GM19452 (cell line): Measurements from ENCODE around the gene GMFB.

Experiments
- ATAC-seq: cut with Tn5 transposase; IDR thresholded peaks from one replicate; pipeline ENCODE4 v1.9.1; 2021; ENCODE audit not compliant: unreplicated experiment

Gene GMFB

GRCh38 chr14:54493293-54493692, 4.5 kb upstream of the GMFB start:
- no peak for ATAC-seq

GRCh38 chr14:54490445-54491175, 1.8 kb upstream of the GMFB start:
- no peak for ATAC-seq

- ATAC-seq, result no peak
These were observed 1.1 kb upstream of the GMFB start for GRCh38 chr14:54489731-54490444.

DNA sequence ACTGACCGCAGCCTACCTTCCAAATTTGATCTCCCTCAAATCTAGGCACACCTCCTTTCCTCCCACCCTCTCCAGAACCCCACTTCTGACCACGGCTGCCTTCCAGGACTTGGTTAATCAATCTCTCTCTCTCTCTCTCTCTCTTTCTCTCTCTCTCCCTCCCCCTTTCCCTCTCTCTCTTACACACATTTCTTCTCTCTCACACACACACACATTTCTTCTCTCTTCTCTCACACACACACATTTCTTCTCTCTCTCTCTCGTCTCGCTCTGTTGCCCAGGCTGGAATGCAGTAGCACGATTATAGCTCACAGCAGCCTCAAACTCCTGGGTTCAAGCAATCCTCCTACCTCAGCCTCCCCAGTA, 521 bp upstream of the GMFB start:
- ATAC-seq, result no peak

DNA sequence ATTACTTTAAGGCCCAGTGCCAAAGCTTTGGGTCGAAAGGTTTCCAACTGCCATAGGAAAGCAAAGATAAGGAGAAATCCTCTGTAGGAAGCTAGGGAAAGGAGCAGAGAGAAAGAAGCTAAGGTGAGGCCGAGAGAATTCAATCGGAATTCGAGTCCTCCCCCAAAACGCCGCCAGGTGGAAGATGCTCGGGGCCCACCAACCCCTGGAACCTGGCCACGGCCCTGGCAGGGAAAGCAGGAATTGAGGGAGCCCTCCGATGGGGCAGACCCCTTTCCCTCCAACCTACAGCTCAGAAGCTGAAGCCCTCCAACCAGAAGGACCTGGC, 498 bp downstream of the GMFB start:
- peak; percentile 9 for ATAC-seq

DNA sequence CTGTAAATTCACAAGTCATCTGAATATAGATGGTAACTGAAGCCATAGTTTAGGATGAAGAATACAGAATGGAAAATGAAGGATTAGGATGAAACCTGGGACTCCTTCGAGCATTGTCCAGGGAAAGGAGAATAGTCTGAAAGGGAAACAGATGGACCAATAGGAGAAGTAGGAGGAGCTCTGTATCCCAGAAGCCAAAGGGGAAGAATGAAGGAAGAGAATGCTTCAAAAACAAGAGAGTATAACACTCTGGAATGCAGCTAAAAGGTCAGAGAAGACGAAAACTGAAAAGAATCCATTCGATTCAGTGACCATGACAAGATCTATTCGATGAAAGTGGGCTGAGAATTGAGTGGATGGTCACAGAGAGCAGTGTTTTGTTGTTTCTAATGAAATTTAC, 1.0 kb downstream of the GMFB start:
- ATAC-seq, result no peak

DNA sequence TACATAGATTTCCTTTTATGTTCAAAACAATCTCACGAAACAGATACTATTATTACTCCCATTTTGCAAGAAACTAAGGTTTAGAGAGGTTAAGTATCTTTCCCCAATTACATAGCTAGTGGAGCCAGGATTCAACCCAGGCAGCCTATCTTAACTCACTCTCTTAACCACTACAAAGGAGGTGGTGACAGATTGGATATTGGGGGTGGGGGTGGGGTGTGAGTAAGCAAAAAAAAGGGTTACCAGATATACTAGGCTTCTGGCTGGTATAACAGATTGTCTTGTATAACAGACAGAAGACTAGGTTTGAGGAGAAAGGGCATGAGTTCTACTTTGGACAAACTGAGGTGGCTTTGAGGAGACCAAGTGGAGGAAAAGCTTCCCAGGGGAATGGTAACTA, 2.1 kb downstream of the GMFB start:
- no peak for ATAC-seq

- ATAC-seq, result no peak
These were observed 4.9 kb downstream of the GMFB start for GRCh38 chr14:54483846-54484245.

DNA sequence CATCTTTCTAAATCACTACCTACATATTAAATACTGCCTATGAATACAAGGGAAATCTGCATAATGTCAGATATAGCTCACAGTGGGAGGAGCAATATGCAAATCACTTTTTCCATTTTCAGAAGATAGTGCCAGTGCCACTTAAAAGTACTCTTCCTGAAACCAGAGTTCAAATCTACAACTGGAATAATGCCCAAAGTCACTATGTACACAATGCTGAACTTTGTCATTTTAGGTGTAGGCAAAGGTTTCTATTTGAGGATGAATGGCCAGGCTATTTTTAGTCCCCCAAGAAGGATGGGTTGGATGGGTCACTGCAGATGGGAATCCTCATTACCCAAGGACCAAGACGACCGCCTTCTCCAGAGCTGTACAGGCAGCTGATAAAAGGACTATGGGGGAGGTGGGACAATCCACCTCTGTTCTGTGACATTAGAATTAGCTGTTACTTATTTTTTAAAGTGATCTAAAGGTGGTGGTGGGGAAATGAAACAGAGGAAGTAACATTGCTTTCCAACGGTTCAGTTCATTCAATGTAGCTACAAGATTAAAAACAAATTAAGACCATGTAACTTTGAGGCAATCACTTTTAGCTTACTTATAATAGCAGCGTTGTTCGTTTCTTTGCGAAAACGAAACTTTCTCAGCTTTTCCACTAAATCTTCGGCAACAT, 5.6 kb downstream of the GMFB start:
- no peak for ATAC-seq

DNA sequence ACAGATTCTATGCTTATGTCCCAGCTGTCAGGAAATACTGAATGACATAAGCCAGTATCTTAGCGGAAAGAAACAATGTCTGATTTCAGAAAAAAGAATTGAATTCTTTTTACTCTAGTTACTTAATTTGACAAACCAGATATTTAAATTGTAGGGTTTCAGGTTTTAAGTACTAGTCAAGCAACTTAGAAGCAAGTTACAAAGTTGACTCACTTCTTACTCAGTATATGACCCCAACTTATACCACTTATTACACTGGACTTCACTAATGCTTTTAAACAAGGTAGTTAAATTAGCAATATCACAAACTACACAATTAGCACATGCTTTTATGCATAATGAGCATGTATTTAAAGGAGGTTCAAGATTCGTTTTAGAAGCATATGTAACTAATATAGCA, 7.1 kb downstream of the GMFB start:
- ATAC-seq, result no peak

DNA sequence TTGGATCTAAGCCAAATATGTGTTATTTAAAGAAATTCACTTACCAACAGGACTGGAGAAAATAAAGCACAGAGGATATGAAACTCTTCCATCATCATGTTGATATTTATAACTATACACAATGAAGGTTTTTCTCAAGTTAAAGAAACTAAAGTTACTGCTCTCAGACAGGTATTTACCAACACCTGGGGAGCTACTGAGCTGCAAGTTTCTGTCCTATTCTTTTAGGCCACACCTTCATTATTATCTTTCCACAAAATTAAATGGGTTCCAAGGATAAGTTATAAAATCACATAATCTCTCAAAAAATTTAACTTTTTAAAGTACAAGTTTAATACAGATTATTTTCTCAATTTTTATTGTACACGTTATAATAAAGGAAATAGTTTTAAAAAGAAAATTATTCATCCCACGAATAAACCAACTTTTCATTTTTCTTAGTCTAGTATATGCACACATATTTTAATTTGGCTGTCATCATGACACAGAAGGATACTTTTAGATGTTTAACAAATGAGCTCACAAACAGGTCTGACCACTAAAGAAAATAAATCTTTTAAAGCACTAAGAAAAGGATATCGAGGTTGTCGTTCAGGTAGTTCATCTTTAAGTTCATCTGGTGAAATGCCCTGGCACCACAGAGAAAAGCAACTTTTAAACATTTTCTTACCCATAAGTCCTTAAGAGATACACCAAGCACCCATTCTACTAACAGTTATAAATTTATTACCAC, 7.8 kb downstream of the GMFB start:
- no peak for ATAC-seq

DNA sequence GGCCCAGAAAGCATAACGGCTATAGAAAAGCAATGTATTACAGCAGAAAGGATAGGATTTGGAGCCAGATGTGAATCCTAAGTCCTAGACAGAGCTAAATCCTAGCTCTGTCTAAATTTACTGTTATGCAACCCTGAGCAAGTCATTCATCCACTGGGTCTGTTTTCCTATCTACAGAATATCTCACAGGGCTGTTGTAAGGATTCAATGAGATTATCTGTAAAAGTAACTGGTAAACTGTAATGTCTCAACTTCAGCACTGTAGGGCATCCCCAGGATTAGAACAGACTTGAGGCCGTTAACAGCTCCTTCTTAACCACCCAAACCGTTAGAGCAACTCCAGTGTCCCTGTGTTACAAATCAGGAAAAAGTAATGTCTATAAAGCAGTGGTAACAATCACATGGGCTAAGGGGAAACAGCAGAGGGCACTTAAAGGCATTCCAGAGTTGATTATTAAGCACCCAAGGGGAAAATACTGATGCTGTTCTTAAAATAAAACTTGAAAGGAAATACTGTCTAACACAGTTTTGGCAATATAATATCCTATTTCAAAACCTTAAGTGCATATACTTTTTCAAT, 10.1 kb downstream of the GMFB start:
- ATAC-seq, result no peak

DNA sequence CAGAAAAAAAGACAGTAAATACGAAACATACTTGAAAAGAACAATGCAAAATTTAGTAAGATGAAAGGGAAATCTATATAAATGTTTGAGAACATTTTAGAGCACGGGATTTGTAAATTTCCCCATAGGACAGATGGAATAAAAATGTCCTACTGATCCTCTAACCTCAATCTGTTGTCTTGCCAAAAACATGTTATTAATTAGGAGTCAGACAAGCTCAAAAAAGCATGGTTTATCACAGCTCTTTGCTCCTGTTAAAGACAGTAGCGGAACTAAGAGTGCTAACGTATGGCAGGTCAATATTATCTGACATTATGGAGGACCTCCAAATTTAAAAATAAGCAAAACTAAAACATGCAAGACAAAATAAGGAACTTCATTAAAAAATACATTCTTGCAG, 12.9 kb downstream of the GMFB start:
- no peak for ATAC-seq

DNA sequence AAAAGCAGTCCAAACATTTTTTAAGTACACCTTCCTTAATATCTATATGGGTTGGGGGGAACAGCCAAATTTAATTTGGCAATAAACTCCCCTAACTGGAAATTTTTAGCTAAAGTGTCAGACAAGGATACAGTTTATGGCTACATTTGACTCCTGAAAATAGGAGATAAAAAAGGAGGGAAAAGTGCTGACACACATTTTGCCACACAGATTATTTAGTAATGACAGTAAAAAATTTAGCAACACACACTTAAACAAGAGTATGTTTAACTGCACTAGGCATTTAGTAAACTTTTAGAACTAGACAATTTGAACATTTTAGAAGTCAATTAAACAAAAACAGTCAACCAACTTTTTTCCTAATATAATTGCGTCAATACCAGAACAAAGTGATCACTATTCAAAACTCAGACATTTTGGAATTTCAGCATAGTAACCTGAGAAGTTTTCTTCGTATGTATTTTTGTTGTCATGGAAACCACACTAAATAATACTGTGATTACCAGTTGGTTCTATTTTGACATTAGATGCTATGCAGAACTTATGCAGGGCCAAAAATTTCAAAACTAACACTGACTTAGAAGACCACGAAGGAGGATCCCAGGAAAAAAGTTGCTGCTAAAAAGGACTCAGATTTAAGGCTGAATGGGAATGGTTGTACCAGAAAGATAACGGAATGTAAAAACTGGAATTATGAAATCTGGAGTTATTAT, 13.4 kb downstream of the GMFB start:
- ATAC-seq, result no peak

DNA sequence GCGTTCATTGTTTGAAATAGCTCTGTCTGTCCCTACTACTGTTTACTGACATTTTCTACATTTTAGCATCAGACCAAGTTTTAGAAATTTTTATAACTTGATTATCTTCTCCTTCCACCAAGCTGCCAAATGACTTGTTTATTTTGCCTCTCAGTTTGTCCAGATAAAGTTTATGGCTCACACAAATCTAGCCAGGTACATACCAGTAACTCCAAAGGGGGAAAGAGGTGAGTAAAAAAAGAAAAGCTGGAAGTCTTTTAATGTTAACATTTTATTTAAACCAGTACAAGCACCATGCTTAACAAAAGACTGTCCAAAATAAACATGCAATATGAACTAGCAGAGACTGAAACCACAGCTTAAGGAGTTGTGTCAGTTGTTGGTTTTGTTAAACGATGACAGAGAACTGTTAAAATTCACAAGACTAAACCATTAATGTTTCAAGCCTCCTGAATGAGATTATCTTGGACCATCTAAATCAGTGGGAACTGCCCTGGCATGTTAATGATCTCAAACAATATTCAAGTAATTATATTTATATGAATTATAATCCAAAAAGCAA, 14.5 kb downstream of the GMFB start:
- no peak for ATAC-seq

GRCh38 chr14:54472315-54472714, 16.5 kb downstream of the GMFB start:
- ATAC-seq, result no peak

DNA sequence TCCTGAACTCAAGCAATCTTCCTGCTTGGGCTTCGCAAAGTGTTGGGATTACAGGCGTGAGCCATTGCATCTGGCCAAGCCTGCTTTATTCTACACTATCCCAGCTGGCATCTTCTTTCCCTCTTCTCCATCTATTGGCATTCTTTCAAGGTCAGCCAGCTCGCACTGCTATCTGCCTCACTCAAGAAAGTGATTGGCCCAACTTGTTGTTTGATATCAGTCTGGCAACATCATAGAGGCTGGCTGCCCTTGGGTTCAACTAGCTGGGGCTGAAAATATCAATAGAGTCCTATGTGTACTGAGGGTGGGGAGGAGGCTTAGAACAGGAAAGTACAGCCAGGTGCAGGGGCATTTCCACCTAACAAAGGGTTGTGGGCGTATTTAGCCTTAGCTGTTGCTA, 17.1 kb downstream of the GMFB start:
- no peak for ATAC-seq

DNA sequence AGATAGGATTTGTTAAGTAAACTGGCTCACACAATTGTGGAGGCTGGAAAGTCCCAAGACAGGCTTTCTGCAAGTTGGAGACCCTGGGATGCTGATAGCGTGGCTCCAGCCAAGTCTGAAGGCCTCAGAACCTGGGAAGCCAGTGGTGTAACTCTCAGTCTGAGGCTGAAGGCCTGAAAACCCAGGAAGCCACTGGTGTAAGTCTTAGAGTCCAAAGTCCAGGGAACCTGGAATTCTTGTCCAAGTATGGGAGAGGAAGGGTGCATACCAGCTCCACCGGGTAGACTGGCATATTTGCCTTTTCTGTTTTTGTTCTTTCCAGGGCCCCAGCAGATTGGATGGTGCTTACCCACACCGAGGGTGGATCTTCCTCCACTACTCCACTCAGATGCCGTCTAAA, 18.1 kb downstream of the GMFB start:
- ATAC-seq, result no peak

GRCh38 chr14:54467280-54467679, 21.5 kb downstream of the GMFB start:
- no peak for ATAC-seq

DNA sequence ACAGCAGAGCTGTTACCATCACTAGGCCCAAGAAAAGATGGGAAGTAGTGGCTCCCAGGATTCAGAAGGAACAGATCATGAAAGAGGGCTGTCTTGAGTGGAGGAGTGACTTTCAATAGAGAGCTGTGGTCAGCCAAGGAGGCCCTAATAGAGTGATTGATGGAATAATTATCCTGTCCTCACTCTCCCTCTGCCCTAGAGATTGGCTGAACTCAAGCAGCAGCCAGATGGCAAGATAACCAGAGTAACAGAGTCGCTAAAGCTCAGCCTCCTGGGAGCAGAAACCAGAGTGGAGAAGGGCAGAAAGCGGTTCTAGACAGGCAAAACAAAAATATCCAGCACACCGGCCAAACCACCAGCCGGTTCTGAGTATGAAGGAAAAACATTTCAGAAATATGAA, 23.1 kb downstream of the GMFB start:
- no peak for ATAC-seq
